Peyer's patch (tissue), 4 donors: ENCODE data around the gene PTAFR. TPM values are rescaled to one million over a fixed set of nuclear protein-coding genes. Genes with fewer than 3 reads are reported as not detected.

Experiments used
- DNase-seq, 3 donors: peaks; one replicate each; pipeline ENCODE4 v3.0.0-alpha.2; 2017 to 2019
- H3K27ac ChIP-seq, 4 donors: fragments of 200-600 bp; sonication (generic); one replicate each; pipeline ENCODE4 v1.5.1; 2016 to 2019
- H3K27me3 ChIP-seq, 2 donors: fragments of 200-600 bp; sonication (generic); one replicate each; pipeline ENCODE4 v1.5.1; 2019
- H3K36me3 ChIP-seq, 3 donors: fragments of 200-600 bp; sonication (generic); one replicate each; pipeline ENCODE4 v1.5.1; 2016 to 2019
- H3K4me1 ChIP-seq, 4 donors: fragments of 200-600 bp; sonication (generic); one replicate each; pipeline ENCODE4 v1.5.1; 2016 to 2019
- H3K4me3 ChIP-seq, 4 donors: fragments of 200-600 bp; sonication (generic); 1 replicate in 3 of 4; 2 replicates in 1 of 4; pipeline ENCODE4 v1.5.1; 2016 to 2019; ENCODE audit warnings: mild to moderate bottlenecking in 1 of 4
- H3K9me3 ChIP-seq, 4 donors: fragments of 200-600 bp; sonication (generic); one replicate each; pipeline ENCODE4 v1.5.1; 2016 to 2019; ENCODE audit warnings: mild to moderate bottlenecking in 1 of 4
- POLR2A ChIP-seq, 2 donors: fragments of 450-650 bp; IDR thresholded peaks; one replicate each; pipeline ENCODE4 v1.5.1; 2017; ENCODE audit warnings: antibody characterized with exemption in 2 of 2, mild to moderate bottlenecking in 2 of 2, moderate library complexity in 2 of 2
- total RNA-seq, 4 donors: library from RNA; depleted of rRNA; stranded (reverse); fragments of >200 nt; gene quantifications; one replicate each; pipeline ENCODE4 v1.1.0, GENCODE V29; 2016
- TF ChIP-seq, protein P1 (sequence below), 6 experiments: fragments of 450-650 bp in 4 of 6; fragments of 200-600 bp in 2 of 6; sonication (generic) in 1 of 6; IDR thresholded peaks; one replicate each; pipeline ENCODE4 v1.5.1; 2017 to 2019; ENCODE audit warnings: antibody characterized with exemption in 6 of 6, mild to moderate bottlenecking in 3 of 6, moderate library complexity in 1 of 6

Gene PTAFR
- total RNA-seq, 4 donors from 2014 or later = 0.53 to 1.8 (median 1.7) TPM

DNA sequence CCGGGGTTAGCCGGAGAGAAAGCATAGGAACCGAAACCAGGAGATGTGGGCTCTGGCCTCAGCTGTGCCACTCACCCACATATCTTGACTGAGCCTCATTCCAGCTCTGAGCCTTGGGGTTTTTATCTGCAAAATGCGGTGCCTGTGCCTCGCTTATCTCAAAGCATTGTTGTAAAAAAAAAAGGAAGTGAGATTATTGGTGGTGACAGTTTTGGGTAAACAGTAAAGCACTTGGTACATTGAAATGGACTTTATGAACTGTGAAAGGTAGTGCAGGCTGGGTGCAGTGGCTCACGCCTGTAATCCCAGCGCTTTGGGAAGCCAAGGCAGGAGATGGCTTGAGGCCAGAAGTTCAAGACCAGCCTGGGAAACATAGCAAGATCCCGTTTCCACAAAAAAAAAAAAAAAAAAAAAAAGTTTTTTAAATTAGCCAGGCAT is 3.8 kb downstream of the PTAFR start:
- peak in 2 of 3 donors; percentile 82 to 87 for DNase-seq
- H3K4me3 ChIP-seq = no peak overlapping the region

DNA sequence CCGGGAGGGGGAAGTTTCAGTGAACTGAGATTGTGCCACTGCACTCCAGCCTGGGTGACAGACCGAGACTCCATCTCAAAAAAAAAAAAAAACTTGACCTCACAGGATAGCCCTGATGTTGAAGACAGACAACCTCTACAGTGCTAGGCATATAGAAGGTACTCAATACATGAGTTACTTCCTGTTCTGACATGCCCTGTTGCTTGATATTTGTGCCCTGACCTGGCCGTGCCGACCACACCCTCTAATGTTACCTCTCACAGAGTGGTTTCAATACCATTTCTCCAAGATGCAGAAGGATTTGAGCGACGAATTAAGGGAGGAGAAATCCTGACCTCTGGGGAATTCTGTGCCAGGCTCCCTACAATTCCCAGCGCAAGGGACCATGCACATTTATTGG is 5.2 kb downstream of the PTAFR start:
- Histone ChIP-seq H3K4me3 (no peak overlapping the region), H3K27ac (peak overlapping the region in 2 of 4 donors; percentile 75), H3K27me3 (no peaks in the 10 kb centered on the region)

More for the DNA sequence above, 3.8 kb downstream of the PTAFR start:
- no peaks in the 10 kb centered on the region for H3K36me3 ChIP-seq
- H3K9me3 ChIP-seq = no peaks in the 10 kb centered on the region
- peak overlapping the region; percentile 40 to 75 (median 73) for H3K27ac ChIP-seq
- H3K27me3 ChIP-seq = no peaks in the 10 kb centered on the region
- peaks cover 4 to 46% (median 31%) of the 10 kb centered on the region in 4 donors for H3K4me1 ChIP-seq
- TF ChIP-seq POLR2A (IDR thresholded peaks at IDR 0.05) = no peak
- TF ChIP-seq, protein P1, sequence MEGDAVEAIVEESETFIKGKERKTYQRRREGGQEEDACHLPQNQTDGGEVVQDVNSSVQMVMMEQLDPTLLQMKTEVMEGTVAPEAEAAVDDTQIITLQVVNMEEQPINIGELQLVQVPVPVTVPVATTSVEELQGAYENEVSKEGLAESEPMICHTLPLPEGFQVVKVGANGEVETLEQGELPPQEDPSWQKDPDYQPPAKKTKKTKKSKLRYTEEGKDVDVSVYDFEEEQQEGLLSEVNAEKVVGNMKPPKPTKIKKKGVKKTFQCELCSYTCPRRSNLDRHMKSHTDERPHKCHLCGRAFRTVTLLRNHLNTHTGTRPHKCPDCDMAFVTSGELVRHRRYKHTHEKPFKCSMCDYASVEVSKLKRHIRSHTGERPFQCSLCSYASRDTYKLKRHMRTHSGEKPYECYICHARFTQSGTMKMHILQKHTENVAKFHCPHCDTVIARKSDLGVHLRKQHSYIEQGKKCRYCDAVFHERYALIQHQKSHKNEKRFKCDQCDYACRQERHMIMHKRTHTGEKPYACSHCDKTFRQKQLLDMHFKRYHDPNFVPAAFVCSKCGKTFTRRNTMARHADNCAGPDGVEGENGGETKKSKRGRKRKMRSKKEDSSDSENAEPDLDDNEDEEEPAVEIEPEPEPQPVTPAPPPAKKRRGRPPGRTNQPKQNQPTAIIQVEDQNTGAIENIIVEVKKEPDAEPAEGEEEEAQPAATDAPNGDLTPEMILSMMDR (IDR thresholded peaks at IDR 0.05) = no peak

DNA sequence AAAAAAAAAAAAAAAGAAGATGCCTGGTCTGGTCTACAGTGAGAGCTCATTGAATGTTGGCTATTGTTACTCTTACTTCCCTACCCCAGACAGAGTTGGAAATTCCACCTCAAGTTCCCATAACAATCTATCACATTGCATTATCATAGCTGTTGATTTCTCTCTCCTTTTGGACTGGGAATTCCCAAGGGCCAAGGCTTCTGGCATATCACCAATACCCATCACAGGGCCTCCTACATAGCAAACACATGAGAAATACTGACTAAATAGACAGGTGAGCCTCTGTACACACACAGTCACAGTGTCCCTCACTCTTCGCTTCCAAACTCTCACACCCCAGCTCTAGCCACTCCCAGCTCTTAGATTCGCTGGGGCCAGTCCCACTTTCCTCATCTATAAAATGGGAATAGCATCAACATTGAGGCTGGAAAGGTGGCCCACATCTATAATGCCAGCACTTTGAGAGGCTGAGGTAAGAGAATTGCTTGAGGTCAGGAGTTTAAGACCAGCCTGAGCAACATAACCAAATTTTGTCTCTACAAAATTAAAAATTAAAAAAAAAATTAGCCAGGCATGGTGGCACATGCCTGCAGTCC is 6.4 kb downstream of the PTAFR start:
- Histone ChIP-seq H3K4me1 (peaks cover 4 to 46% (median 31%) of the 10 kb centered on the region in 4 donors), H3K27me3 (no peaks in the 10 kb centered on the region), H3K9me3 (no peaks in the 10 kb centered on the region), H3K27ac (peak overlapping the region in 1 of 4 donors; percentile 55), H3K4me3 (no peak overlapping the region), H3K36me3 (no peaks in the 10 kb centered on the region)
- DNase-seq = no peak
- no peak for TF ChIP-seq POLR2A (IDR thresholded peaks at IDR 0.05)
- TF ChIP-seq, protein P1 (IDR thresholded peaks at IDR 0.05) = no peak

More for the DNA sequence above, 5.2 kb downstream of the PTAFR start:
- DNase-seq = peak in 1 of 3 donors; percentile 39
- peaks cover 4 to 46% (median 31%) of the 10 kb centered on the region in 4 donors for H3K4me1 ChIP-seq
- H3K36me3 ChIP-seq = no peaks in the 10 kb centered on the region
- no peak for TF ChIP-seq POLR2A (IDR thresholded peaks at IDR 0.05)
- TF ChIP-seq, protein P1 (IDR thresholded peaks at IDR 0.05) = no peak
- no peaks in the 10 kb centered on the region for H3K9me3 ChIP-seq

DNA sequence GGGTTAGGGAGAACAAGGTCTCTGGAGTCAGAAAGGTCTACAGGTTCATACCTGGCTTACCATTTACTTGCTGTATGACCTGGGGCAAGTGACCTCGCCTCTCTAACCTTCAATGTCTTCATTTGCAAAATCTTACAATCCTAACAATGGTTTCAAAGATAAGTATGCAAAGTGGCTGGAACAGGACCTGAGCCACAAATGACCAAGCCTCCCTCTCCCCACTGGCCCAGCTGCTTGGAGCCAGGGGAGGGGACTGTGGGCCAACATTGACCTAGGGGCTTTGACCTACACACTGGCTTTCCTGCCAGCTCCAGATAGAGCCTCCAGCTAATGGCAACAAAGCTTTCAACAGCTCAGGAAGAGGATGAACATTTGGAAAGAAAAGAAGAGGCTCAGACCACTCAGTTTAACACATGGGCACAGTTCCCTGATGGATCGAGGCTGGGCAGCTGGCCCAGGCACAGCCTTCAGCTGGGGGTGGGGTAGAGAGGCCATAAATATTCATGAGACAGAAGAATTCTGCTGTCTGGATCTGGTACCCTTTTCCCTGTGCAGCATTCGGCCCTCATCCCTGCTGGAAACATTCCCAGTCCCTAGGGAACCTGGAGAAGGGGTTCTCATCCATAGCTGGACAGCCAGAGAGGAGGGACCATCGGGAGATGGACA is 12.9 kb downstream of the PTAFR start:
- H3K9me3 ChIP-seq = no peaks in the 10 kb centered on the region
- TF ChIP-seq, protein P1 (IDR thresholded peaks at IDR 0.05) = no peak
- TF ChIP-seq POLR2A (IDR thresholded peaks at IDR 0.05) = no peak
- peak overlapping the region in 2 of 4 donors; percentile 14 to 27 for H3K27ac ChIP-seq
- H3K4me3 ChIP-seq = no peak overlapping the region
- no peaks in the 10 kb centered on the region for H3K27me3 ChIP-seq
- peaks cover 0 to 13% (median 2%) of the 10 kb centered on the region in 4 donors for H3K4me1 ChIP-seq
- H3K36me3 ChIP-seq = no peaks in the 10 kb centered on the region
- no peak for DNase-seq

DNA sequence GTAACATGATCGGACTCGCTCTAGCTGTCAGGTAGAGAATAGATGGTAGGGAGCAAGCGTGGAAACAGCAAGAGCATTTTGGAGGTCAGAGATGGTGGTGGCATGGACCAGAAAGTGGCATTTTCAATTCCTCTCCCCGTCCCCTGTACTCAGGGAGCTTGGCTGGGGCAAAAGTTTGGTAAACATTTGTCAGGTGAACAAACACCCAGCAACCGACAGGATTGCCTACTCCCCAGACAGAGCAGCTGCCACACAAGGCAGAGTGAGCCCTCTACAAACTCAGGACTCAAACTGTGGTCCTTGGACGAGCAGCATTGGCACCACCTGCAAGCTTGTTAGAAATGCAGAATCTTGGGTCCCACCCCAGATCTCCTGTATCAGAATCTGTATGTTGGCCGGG is 14.3 kb downstream of the PTAFR start:
- no peak for DNase-seq
- Histone ChIP-seq H3K27me3 (no peaks in the 10 kb centered on the region), H3K9me3 (no peaks in the 10 kb centered on the region), H3K36me3 (no peaks in the 10 kb centered on the region), H3K4me1 (peaks cover 0 to 13% (median 0%) of the 10 kb centered on the region in 4 donors), H3K27ac (peak overlapping the region in 1 of 4 donors; percentile 19), H3K4me3 (no peak overlapping the region)
- TF ChIP-seq, protein P1 (IDR thresholded peaks at IDR 0.05) = no peak
- no peak for TF ChIP-seq POLR2A (IDR thresholded peaks at IDR 0.05)
